CD4-positive, alpha-beta T cell (primary cell): ENCODE measurements around the gene L1CAM. TPM values are rescaled to one million over a fixed set of nuclear protein-coding genes. Genes with fewer than 3 reads are reported as not detected.
A peak's percentile ranks its signal among the peaks of the same experiment; 100 is the strongest.

Source experiments
- ATAC-seq: fragments of 200-7000 bp; cut with Tn5 transposase; one replicate; pipeline ENCODE4 v1.10.0; 2022; ENCODE audit warnings: mild to moderate bottlenecking; ENCODE audit not compliant: poor library complexity
- CTCF ChIA-PET: fragments of 350-600 bp; sonication (Branson Sonifier 250); formaldehyde crosslinking; loops from one replicate; lab custom pipeline; 2021; ENCODE audit warnings: antibody characterized with exemption, inconsistent platforms; lab: Charles Lee
- POLR2A ChIA-PET: fragments of 350-600 bp; sonication (Branson Sonifier 250); formaldehyde crosslinking; loops from one replicate; lab custom pipeline; 2021; ENCODE audit warnings: antibody characterized with exemption, inconsistent platforms; lab: Charles Lee
- DNase-seq, 14 experiments: peaks; one replicate each; pipeline ENCODE4 v3.0.0-alpha.2; 2013 to 2020; ENCODE audit warnings: mixed read lengths in 2 of 14
- H3K27ac ChIP-seq, 2 donors: one replicate each; pipeline versions ENCODE4 v1.5.1 to v1.7.0; 2013; ENCODE audit warnings: low read length in 2 of 2, low read depth in 1 of 2, mild to moderate bottlenecking in 1 of 2
- H3K27me3 ChIP-seq, 2 experiments: 1 replicate in 1 of 2; 2 replicates in 1 of 2; pipeline versions ENCODE4 v1.6.1 to v1.7.0; 2013; ENCODE audit warnings: low read length in 2 of 2, control low read depth in 1 of 2, mild to moderate bottlenecking in 1 of 2, moderate library complexity in 1 of 2; ENCODE audit not compliant: insufficient read depth in 2 of 2, control insufficient read depth in 1 of 2
- H3K36me3 ChIP-seq: one replicate; pipeline ENCODE4 v1.6.1; 2013; ENCODE audit warnings: low read length, control low read depth; ENCODE audit not compliant: insufficient read depth
- H3K4me1 ChIP-seq: one replicate; pipeline ENCODE4 v1.6.1; 2013; ENCODE audit warnings: low read length, control low read depth; ENCODE audit not compliant: insufficient read depth
- H3K4me3 ChIP-seq: one replicate; pipeline ENCODE4 v1.5.1; 2013; ENCODE audit warnings: mild to moderate bottlenecking, low read length, moderate library complexity
- H3K9me3 ChIP-seq, 2 experiments: 1 replicate in 1 of 2; 2 replicates in 1 of 2; pipeline versions ENCODE4 v1.6.1 to v1.7.0; 2013; ENCODE audit warnings: low read length in 2 of 2, mild to moderate bottlenecking in 2 of 2, control low read depth in 1 of 2, moderate library complexity in 1 of 2; ENCODE audit not compliant: control insufficient read depth in 1 of 2, insufficient read depth in 1 of 2
- H3K27ac Mint-ChIP-seq: one replicate; pipeline ENCODE4 v1.8.0; 2020; ENCODE audit warnings: mixed read lengths
- H3K27me3 Mint-ChIP-seq: one replicate; pipeline ENCODE4 v1.8.0; 2021; ENCODE audit warnings: mixed read lengths
- H3K36me3 Mint-ChIP-seq: one replicate; pipeline ENCODE4 v1.8.0; 2021; ENCODE audit warnings: low read depth, mixed read lengths
- H3K4me1 Mint-ChIP-seq: one replicate; pipeline ENCODE4 v1.8.0; 2021; ENCODE audit warnings: low read depth, mixed read lengths
- H3K4me3 Mint-ChIP-seq: one replicate; pipeline ENCODE4 v1.8.0; 2020; ENCODE audit warnings: mild to moderate bottlenecking, mixed read lengths
- H3K9me3 Mint-ChIP-seq: one replicate; pipeline ENCODE4 v1.8.0; 2020; ENCODE audit warnings: mixed read lengths
- intact Hi-C, 2 experiments: fragments of 100-400 bp; cut with DNase I in 1 of 2; cut with micrococcal nuclease in 1 of 2; formaldehyde crosslinking; loops; one replicate each; pipeline versions ENCODE4 v1.15.1 to v1.9.0; 2023 to 2025; cut with DNase I, micrococcal nuclease
- total RNA-seq, 174 experiments: library from RNA in 2 of 174; stranded (reverse) in 2 of 174; gene quantifications; one replicate each; pipeline ENCODE4 v1.2.3 and lab custom pipeline; 2021 to 2026
- TF ChIP-seq, protein P1 (sequence below): fragments of 200-600 bp; IDR thresholded peaks from one replicate; pipeline ENCODE4 v1.8.0; 2022; ENCODE audit warnings: antibody characterized with exemption, mild to moderate bottlenecking

The L1CAM gene
- total RNA-seq, 2 experiments from 2014 or later: 0.89 to 1.2 TPM

DNA sequence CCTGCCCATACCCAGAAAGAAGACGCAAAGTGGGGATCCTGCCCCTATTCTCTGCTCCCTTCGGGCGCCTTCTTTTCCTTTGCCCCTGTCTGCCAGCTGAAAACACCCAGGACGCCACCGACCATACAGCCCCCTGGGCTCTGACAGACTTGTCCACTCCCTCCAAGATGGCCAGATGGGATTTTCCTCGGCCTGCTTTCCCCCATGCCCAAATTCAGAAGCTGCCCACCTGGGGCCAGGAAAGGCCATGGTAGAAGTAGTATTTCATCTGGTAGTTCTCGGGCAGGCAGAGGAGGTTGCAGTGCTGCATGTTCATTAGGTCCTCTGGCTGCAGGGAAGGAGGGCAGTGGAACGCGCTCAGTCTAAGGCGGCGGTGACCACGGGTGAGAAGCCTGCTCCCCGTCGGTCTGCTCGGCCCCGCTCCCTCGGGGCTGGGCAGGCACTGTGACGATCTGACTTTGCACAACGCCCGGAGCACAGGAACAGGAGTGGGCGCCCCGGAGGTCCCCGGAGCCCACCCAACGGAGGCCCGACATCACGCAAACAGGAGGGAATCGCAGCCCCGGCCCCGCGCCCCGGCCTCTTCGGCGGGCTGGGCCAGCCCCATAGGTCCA, 48.3 kb upstream of the L1CAM start:
- H3K36me3 ChIP-seq: peaks cover 16% of the 10 kb centered on the region
- peaks cover 26% of the 10 kb centered on the region for H3K4me1 ChIP-seq
- no peaks in the 10 kb centered on the region for H3K9me3 ChIP-seq
- Mint-ChIP-seq H3K4me3 (peak overlapping the region; percentile 90), H3K4me1 (peaks cover 29% of the 10 kb centered on the region), H3K36me3 (peaks cover 18% of the 10 kb centered on the region), H3K27me3 (no peaks in the 10 kb centered on the region), H3K9me3 (no peaks in the 10 kb centered on the region), H3K27ac (peak overlapping the region; percentile 78)
- ATAC-seq: peak; percentile 16
- intact Hi-C loops: no loop called here
- H3K4me3 ChIP-seq: peak overlapping the region; percentile 61
- TF ChIP-seq, protein P1, sequence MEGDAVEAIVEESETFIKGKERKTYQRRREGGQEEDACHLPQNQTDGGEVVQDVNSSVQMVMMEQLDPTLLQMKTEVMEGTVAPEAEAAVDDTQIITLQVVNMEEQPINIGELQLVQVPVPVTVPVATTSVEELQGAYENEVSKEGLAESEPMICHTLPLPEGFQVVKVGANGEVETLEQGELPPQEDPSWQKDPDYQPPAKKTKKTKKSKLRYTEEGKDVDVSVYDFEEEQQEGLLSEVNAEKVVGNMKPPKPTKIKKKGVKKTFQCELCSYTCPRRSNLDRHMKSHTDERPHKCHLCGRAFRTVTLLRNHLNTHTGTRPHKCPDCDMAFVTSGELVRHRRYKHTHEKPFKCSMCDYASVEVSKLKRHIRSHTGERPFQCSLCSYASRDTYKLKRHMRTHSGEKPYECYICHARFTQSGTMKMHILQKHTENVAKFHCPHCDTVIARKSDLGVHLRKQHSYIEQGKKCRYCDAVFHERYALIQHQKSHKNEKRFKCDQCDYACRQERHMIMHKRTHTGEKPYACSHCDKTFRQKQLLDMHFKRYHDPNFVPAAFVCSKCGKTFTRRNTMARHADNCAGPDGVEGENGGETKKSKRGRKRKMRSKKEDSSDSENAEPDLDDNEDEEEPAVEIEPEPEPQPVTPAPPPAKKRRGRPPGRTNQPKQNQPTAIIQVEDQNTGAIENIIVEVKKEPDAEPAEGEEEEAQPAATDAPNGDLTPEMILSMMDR: no peak
- ChIA-PET POLR2A (interaction anchor here (1.0 to 6.3 kb wide), 6 partner anchors 9 to 37 kb away, joined by 3 to 56 read pairs (median 6); partner anchors contain the start of genes ARHGAP4, HCFC1 and RENBP), CTCF (interaction anchor here (0.9 to 1.8 kb wide), 2 partner anchors 13 kb away, joined by 3 to 9 read pairs; no protein-coding TSS in a partner anchor)
- DNase-seq: no peak
- H3K27ac ChIP-seq: peak overlapping the region in 1 of 2 donors; percentile 7
- no peaks in the 10 kb centered on the region for H3K27me3 ChIP-seq

DNA sequence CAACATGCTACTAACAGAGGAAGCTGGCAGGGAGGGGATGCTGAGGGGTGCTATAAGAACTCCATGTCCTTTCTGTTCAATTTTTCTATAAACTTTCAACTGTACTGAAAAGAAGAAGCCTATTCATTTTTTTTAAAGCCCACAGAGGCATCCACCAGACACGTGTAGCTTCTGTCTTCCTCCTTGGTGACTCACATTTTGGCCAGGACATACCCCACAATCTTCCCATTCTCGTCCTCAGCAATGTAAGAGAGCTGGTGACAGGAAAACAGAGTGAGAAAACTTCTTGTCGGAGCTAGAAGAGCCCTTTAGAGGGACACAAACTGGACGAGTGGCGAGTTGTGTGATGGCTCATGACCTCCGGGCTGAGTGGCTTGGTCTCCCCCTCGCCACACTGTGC, 47.8 kb upstream of the L1CAM start:
- POLR2A ChIA-PET: interaction anchor here (1.0 to 6.3 kb wide), 5 partner anchors 9 to 38 kb away, joined by 3 to 56 read pairs (median 7); partner anchors contain the start of genes ARHGAP4, HCFC1 and RENBP
- peak overlapping the region in 1 of 2 donors; percentile 7 for H3K27ac ChIP-seq

DNA sequence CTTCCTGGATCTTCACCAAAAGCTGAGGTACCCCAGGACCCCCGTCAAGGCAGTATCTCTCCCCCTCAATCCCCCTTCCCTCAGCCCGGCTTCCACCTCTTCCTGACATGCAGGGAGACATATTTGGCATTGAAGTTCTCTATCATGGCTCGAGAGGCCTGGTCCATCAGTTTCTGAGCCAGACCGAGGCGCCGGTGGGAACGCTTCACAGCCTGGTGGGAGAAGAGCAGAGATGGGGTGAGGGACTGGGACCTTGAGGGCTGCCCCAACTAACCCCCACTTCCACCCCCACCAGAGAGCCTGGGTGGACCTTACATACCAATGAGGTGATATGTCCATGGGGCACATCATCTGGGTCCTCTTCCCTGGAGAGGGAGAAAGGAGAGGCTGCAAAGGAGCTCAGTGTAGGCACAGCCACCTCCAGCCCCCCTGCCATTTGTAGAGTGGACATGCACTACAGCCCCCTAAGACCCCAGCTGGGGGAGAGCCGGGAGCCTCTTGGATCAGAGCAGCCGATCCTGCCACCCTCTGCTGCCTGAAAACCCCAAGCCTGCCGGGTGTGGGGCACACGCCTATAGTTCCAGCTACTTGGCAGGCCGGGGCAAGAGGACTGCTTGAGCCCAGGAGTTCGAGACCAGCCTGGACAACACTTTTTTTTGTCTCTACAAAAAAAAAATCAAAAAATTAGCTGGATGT, 46.4 kb upstream of the L1CAM start:
- ChIA-PET POLR2A (no interaction called here), CTCF (interaction anchor here (1.8 kb wide), 1 partner anchor 15 kb away, joined by 9 read pairs; no protein-coding TSS in a partner anchor)
- Mint-ChIP-seq H3K4me1 (peaks cover 32% of the 10 kb centered on the region), H3K27me3 (no peaks in the 10 kb centered on the region), H3K36me3 (peaks cover 27% of the 10 kb centered on the region), H3K9me3 (no peaks in the 10 kb centered on the region), H3K4me3 (no peak overlapping the region), H3K27ac (no peak overlapping the region)
- peaks cover 16% of the 10 kb centered on the region for H3K36me3 ChIP-seq
- no peak overlapping the region for H3K4me3 ChIP-seq
- no peaks in the 10 kb centered on the region for H3K9me3 ChIP-seq
- no peaks in the 10 kb centered on the region for H3K27me3 ChIP-seq
- intact Hi-C loops: no loop called here
- ATAC-seq: no peak
- peaks cover 39% of the 10 kb centered on the region for H3K4me1 ChIP-seq
- TF ChIP-seq, protein P1: no peak
- H3K27ac ChIP-seq: no peak overlapping the region
- DNase-seq: no peak

More for the DNA sequence above, 47.8 kb upstream of the L1CAM start:
- Mint-ChIP-seq H3K36me3 (peaks cover 18% of the 10 kb centered on the region), H3K4me1 (peaks cover 33% of the 10 kb centered on the region), H3K9me3 (no peaks in the 10 kb centered on the region), H3K4me3 (peak overlapping the region; percentile 90), H3K27ac (peak overlapping the region; percentile 78), H3K27me3 (no peaks in the 10 kb centered on the region)
- Histone ChIP-seq H3K4me1 (peaks cover 31% of the 10 kb centered on the region), H3K36me3 (peaks cover 16% of the 10 kb centered on the region), H3K27me3 (no peaks in the 10 kb centered on the region), H3K9me3 (no peaks in the 10 kb centered on the region), H3K4me3 (peak overlapping the region; percentile 61)
- ATAC-seq (no peak), DNase-seq (no peak)
- TF ChIP-seq, protein P1: no peak
- intact Hi-C loops: no loop called here
- CTCF ChIA-PET: interaction anchor here (1.8 kb wide), 1 partner anchor 14 kb away, joined by 9 read pairs; no protein-coding TSS in a partner anchor
